Psoas muscle (tissue), 8 donors: ENCODE data around the gene EGLN1. TPM values are rescaled to one million over a fixed set of nuclear protein-coding genes. Genes with fewer than 3 reads are reported as not detected.
"Not testable (repeated sequence)": the region's sequence is repeated elsewhere in the genome, so short reads cannot be mapped to it uniquely, and the experiment has no call there.

Experiments
- ATAC-seq, 4 donors: fragments of 200-7000 bp; cut with Tn5 transposase; one replicate each; pipeline ENCODE4 v1.9.1; 2020; ENCODE audit warnings: moderate library complexity in 3 of 4, mild to moderate bottlenecking in 2 of 4
- DNase-seq, 2 donors: peaks; one replicate each; pipeline ENCODE4 v3.0.0-alpha.2; 2020
- H3K27ac ChIP-seq: fragments of 200-600 bp; one replicate; pipeline ENCODE4 v1.8.0; 2022
- H3K27me3 ChIP-seq, 3 donors: fragments of 200-600 bp in 1 of 3; one replicate each; pipeline versions ENCODE4 v1.6.1 to v1.8.0; 2013 to 2022; ENCODE audit warnings: low read length in 2 of 3, mild to moderate bottlenecking in 2 of 3, moderate library complexity in 1 of 3; ENCODE audit not compliant: insufficient read depth in 3 of 3
- H3K36me3 ChIP-seq, 2 donors: fragments of 200-600 bp in 1 of 2; one replicate each; pipeline versions ENCODE4 v1.6.1 to v1.8.0; 2013 to 2022; ENCODE audit warnings: low read depth in 1 of 2, mild to moderate bottlenecking in 1 of 2, moderate library complexity in 1 of 2; ENCODE audit not compliant: insufficient read depth in 1 of 2
- H3K4me1 ChIP-seq: fragments of 200-600 bp; one replicate; pipeline ENCODE4 v1.8.0; 2022
- H3K4me3 ChIP-seq: fragments of 200-600 bp; one replicate; pipeline ENCODE4 v1.8.0; 2022; ENCODE audit warnings: mild to moderate bottlenecking
- H3K9me3 ChIP-seq: fragments of 200-600 bp; one replicate; pipeline ENCODE4 v1.8.0; 2022
- WGBS, 3 donors: extraction: QIAGEN DNeasy Blood & Tissue Kit; methylation state at CpG; one replicate each; pipeline versions ENCODE4 v1.1.6 to v1.1.7; 2013; 5-methylcytosine and 5-hydroxymethylcytosine counted together
- intact Hi-C, 2 donors: fragments of 100-400 bp; cut with DNase I; formaldehyde crosslinking; loops; one replicate each; pipeline versions ENCODE4 v1.11.0 to v1.14.2; 2022
- long read RNA-seq, 2 donors: library from polyadenylated mRNA; unstranded; transcript quantifications; one replicate each; pipeline ENCODE4 v2.0.0, GENCODE V29; 2021
- polyA plus RNA-seq, 3 donors: library from polyadenylated mRNA; stranded (reverse); fragments of 200-250 nt; gene quantifications; one replicate each; pipeline ENCODE4 v1.2.3, GENCODE V29; 2013
- total RNA-seq, 4 donors: library from RNA; stranded (reverse); fragmentation: NEBNext Ultra II Directional in 2 of 4; extraction: Animal tissue kit (Norgen Biotek cat#: 25700) in 2 of 4; gene quantifications; one replicate each; pipeline versions ENCODE4 v1.2.1 to v1.2.4, GENCODE V29; 2021 to 2023
- TF ChIP-seq, protein P1 (sequence below): fragments of 200-600 bp; IDR thresholded peaks from one replicate; pipeline ENCODE4 v1.8.0; 2022; ENCODE audit warnings: antibody characterized with exemption
- donor health status: healthy with polysubstance abuse.
- donor health status: DM: no; HTN: no; CAD: no; lungs with moderate emphysema.
- donor health status: Bipolar disorder and iron deficiency.
- donor health status: healthy.
- donor health status: DM: yes; HTN: yes; CAD: no.
- donor health status: DM: no; HTN: no; CAD: no.
- donor health status: DM: no; HTN: no; CAD: no.
- donor health status: DM: yes; HTN: yes; CAD: no.

The EGLN1 gene
- total RNA-seq (100 to 1,000 TPM; 158 to 532 (median 327) TPM), polyA plus RNA-seq (100 to 1,000 TPM in 2 of 3 donors, 10 to 100 TPM in 1; 52.4 to 596 (median 201) TPM)
- long read RNA-seq, donor 1, full-length matches to known transcripts: 309 of 338 reads
- long read RNA-seq, donor 1, partial matches to known transcripts: 8 of 338 reads
- long read RNA-seq, donor 1, other reads (novel, unspliced or antisense): 21 of 338 reads
- long read RNA-seq, donor 2, full-length matches to known transcripts: 1,049 of 1,253 reads
- long read RNA-seq, donor 2, partial matches to known transcripts: 26 of 1,253 reads
- long read RNA-seq, donor 2, other reads (novel, unspliced or antisense): 178 of 1,253 reads

DNA sequence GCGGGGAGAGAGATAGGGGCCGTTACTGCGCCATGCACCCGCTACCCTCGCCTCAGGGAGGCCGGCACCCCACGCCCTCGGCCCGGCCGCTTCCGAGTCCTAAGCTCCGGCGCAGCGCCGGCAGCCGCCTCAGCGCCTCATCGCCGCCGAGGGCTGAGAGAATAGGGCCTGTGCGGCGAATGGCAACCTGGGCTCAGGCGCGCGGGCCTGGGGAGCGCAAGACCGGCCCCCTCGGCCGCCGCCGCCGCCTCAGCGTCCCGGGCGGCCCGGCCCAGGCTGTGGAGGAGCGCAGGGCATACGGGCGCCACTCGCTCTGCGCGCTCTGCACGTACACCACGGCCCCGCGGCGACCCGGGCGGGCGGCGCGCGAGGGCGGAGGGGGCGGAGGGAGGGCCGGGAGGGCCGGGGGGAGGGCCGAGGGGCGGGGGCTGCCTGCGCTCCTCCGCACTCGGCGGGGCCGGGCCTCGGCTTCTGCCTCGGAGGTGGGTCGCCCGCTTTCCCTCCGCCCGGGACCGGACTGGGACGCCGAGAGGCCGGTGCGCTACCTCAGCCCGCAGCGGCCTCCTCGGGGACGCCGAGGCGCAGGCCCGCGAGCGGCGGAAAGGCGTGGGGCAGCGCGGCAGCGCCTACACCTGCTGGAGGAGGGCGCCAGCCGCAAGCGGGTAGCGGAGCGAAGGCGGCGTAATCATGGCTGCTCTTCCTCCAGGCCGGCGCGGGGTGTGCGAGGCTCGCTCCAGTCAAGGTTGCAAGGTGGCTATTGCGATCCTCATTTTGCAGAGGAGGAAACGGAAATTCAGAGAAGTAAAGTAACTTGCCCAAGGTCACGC lies at the start of gene EGLN1:
Gene EGLN1, minus strand, starts transcription at position 317 of the 827 bp plus-strand sequence. CDS start 399 bp downstream, outside the sequence.
- peak within 1 kb of the TSS; percentile 91 for H3K4me3 ChIP-seq
- H3K4me1 ChIP-seq: peaks cover 31% of the 10 kb centered on the region
- H3K27ac ChIP-seq: peak within 1 kb of the TSS; percentile 99
- peak; percentile 88 to 92 for DNase-seq
- ATAC-seq: peak; percentile 71 to 89 (median 86)
- WGBS, 3 donors: 0 to 1% (median 0%) methylated on average over 45 to 104 of the region's 104 CpGs
- H3K27me3 ChIP-seq: no peaks in the 10 kb centered on the region
- H3K9me3 ChIP-seq: no peaks in the 10 kb centered on the region
- H3K36me3 ChIP-seq: peaks cover 0 to 6% of the 10 kb centered on the region in 2 donors
- intact Hi-C loops: loop anchor here (2.0 to 5.0 kb wide), 4 partner anchors 40 to 180 kb away; partner anchors contain the start of gene TSNAX (in 1 of the 2)
- TF ChIP-seq, protein P1, sequence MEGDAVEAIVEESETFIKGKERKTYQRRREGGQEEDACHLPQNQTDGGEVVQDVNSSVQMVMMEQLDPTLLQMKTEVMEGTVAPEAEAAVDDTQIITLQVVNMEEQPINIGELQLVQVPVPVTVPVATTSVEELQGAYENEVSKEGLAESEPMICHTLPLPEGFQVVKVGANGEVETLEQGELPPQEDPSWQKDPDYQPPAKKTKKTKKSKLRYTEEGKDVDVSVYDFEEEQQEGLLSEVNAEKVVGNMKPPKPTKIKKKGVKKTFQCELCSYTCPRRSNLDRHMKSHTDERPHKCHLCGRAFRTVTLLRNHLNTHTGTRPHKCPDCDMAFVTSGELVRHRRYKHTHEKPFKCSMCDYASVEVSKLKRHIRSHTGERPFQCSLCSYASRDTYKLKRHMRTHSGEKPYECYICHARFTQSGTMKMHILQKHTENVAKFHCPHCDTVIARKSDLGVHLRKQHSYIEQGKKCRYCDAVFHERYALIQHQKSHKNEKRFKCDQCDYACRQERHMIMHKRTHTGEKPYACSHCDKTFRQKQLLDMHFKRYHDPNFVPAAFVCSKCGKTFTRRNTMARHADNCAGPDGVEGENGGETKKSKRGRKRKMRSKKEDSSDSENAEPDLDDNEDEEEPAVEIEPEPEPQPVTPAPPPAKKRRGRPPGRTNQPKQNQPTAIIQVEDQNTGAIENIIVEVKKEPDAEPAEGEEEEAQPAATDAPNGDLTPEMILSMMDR: no peak

DNA sequence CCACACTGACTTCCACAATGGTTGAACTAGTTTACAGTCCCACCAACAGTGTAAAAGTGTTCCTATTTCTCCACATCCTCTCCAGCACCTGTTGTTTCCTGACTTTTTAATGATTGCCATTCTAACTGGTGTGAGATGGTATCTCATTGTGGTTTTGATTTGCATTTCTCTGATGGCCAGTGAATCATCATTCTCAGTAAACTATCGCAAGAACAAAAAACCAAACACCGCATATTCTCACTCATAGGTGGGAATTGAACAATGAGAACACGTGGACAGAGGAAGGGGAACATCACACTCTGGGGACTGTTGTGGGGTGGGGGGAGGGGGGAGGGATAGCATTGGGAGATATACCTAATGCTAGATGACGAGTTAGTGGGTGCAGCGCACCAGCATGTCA lies 49.4 kb upstream of the EGLN1 start:
- H3K4me3 ChIP-seq, H3K27ac ChIP-seq, ATAC-seq, H3K4me1 ChIP-seq, DNase-seq, H3K27me3 ChIP-seq, intact Hi-C loops, H3K9me3 ChIP-seq, H3K36me3 ChIP-seq: not testable (repeated sequence)
- WGBS, 3 donors: 85 to 98% (median 88%) methylated on average over 3 of the region's 5 CpGs

DNA sequence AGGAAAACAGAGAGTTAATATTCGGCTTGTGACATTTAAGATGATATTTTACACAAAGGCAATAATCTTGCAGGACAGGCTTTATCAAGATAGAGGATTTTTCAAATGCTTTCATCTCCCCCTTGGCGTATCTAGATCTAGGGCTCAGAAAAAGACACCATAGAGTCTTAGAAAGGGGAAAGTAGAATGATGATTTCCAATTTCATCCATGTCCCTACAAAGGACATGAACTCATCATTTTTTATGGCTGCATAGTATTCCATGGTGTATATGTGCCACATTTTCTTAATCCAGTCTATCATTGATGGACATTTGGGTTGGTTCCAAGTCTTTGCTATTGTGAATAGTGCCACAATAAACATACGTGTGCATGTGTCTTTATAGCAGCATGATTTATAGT lies 48.9 kb upstream of the EGLN1 start:
- H3K27ac ChIP-seq, H3K4me3 ChIP-seq, H3K36me3 ChIP-seq, DNase-seq, H3K9me3 ChIP-seq, ATAC-seq, H3K4me1 ChIP-seq, intact Hi-C loops, H3K27me3 ChIP-seq: not testable (repeated sequence)
- 95 to 96% (median 95%) methylated on average over 2 of the region's 3 CpGs for WGBS, 3 donors

DNA sequence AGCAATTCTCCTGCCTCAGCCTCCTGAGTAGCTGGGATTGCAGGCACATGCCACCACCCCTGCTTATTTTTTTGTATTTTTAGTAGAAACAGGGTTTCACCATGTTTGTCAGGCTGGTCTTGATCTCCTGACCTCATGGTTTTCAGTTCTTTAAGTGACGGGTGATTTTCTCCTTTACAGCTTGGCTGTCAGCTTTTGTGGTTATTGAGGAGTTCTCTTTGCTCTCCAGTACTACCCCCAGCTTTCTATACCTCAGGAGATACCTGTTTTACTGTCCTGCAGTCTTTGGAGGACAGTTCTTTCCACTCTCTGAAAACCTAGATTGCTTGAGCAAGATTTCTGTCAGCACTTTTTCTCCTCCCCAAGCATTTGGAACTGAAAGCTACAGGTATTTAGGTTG lies 45.9 kb upstream of the EGLN1 start:
- Histone ChIP-seq H3K9me3 (peaks cover 4% of the 10 kb centered on the region), H3K4me3 (no peak overlapping the region), H3K36me3 (no peaks in the 10 kb centered on the region), H3K27me3 (no peaks in the 10 kb centered on the region), H3K27ac (no peak overlapping the region), H3K4me1 (no peaks in the 10 kb centered on the region)
- no peak for ATAC-seq
- no peak for DNase-seq
- WGBS, 3 donors: 75 to 83% (median 82%) methylated on average over 1 of the region's 1 CpG
- TF ChIP-seq, protein P1: no peak
- intact Hi-C loops: no loop called here

DNA sequence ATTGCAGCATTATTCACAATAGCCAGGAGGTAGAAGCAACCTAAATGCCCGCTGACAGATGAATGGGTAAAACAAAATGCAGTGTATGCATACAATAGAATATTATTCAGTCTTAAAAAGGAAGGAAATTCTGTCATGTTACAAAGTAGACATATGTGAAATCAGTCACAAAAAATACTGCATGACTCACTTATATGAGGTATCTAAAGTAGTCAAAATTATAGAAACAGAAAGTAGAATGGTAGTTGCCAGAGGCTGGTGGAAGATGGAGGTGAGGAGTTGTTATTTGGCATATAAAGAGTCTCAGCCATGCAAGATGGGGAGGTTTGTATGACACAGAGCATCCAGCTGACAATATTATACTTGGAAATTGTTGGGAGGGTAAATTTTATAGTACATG lies 43.0 kb upstream of the EGLN1 start:
- ATAC-seq (no peak), DNase-seq (no peak)
- intact Hi-C loops: no loop called here
- Histone ChIP-seq H3K4me1 (no peaks in the 10 kb centered on the region), H3K4me3 (no peak overlapping the region), H3K36me3 (no peaks in the 10 kb centered on the region), H3K27me3 (no peaks in the 10 kb centered on the region), H3K27ac (no peak overlapping the region), H3K9me3 (peaks cover 4% of the 10 kb centered on the region)
- TF ChIP-seq, protein P1: no peak
- WGBS, 3 donors: 83 to 88% (median 84%) methylated on average over 1 of the region's 1 CpG
